ENCODE data around the gene CLDND2.
"Not testable (repeated sequence)": the region's sequence is repeated elsewhere in the genome, so short reads cannot be mapped to it uniquely, and the experiment has no call there.

The CLDND2 gene

DNA sequence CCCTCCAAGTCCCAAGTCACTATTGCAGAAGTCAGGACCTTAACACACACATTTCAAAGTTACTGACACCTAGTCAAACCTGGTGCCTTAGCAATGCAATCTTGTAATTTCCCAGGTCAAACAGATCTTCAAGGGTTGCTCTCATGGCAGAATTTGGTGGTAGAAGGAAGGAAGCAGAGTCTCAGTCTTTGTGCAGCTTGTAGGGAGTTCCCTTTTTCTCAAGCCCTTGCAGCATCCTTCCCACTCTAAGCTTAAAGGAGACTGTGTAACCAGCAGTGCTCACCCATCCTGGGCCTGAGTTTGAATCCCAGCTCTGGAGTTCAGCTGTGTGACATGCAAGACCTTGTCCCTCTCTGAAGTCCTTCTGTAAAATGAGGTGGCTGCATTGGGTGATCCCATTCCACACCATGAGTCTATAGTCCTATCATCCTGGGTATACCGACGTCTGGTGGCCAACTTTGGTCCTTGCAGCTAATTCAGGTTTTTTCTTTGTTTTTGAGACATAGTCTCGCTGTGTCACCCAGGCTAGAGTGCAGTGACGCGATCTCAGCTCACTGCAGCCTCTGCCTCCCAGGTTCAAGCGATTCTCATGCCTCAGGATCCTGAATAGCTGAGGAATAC is 38.8 kb upstream of the CLDND2 start:
- no peak overlapping the region for H3K4me3 ChIP-seq (replicated peaks; ENCODE audit: low read depth, low read length)
- DNase-seq (ENCODE audit: extremely low read depth, low read depth), result no peak
- TF ChIP-seq CTCF (IDR thresholded peaks at IDR 0.05; ENCODE audit: low read depth, low read length, missing control alignments), result peak; percentile 23

GRCh38 chr19:51402117-51402516 is 33.3 kb upstream of the CLDND2 start:
- no peak for TF ChIP-seq CTCF (IDR thresholded peaks at IDR 0.05; ENCODE audit: low read depth, low read length, missing control alignments)
- DNase-seq (ENCODE audit: extremely low read depth, low read depth), result no peak
- H3K4me3 ChIP-seq (replicated peaks; ENCODE audit: low read depth, low read length), result no peak overlapping the region

DNA sequence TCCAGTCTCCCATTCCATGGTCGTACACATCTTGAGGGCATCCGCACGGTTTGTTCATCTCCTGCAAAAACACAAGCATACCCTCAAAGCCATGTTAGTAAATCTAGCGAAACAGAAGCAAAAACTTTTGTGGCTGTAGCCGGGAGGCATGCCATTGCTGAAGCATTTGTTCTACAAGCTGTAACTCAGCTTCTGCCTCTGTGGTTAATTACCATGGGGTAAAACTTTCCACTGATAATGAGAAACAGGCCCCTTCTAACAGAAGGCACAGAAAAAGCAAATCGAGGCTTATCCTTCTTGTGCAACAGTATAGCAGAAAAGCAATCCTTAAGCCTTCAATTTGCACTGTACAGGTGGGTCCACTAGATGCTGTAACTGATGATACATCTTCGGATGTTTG is 31.1 kb upstream of the CLDND2 start:
- H3K4me3 ChIP-seq (replicated peaks; ENCODE audit: low read depth, low read length), result not testable (repeated sequence)

DNA sequence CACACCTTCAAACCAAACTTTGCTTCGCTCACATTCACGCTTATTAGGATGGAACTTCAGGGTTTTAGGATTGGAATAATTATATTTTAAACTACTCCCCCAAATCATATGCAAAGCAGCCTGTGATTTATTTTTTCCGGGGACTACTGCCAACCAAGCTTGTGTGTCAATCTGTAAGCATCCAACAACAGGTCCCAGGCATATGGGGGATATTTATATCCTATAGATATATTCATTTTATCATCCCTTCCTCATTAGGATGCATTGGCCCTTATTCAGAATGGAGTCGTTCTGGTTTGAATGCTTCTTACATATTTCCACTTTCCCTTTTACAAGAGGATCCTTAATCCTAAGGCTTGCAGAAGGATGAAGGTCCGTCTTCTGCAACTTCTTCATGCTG is 30.4 kb upstream of the CLDND2 start:
- no peak for DNase-seq (ENCODE audit: extremely low read depth, low read depth)
- H3K4me3 ChIP-seq (replicated peaks; ENCODE audit: low read depth, low read length), result no peak overlapping the region
- TF ChIP-seq CTCF (IDR thresholded peaks at IDR 0.05; ENCODE audit: low read depth, low read length, missing control alignments), result no peak

More for the DNA sequence above, 31.1 kb upstream of the CLDND2 start:
- DNase-seq (ENCODE audit: extremely low read depth, low read depth), result not testable (repeated sequence)

DNA sequence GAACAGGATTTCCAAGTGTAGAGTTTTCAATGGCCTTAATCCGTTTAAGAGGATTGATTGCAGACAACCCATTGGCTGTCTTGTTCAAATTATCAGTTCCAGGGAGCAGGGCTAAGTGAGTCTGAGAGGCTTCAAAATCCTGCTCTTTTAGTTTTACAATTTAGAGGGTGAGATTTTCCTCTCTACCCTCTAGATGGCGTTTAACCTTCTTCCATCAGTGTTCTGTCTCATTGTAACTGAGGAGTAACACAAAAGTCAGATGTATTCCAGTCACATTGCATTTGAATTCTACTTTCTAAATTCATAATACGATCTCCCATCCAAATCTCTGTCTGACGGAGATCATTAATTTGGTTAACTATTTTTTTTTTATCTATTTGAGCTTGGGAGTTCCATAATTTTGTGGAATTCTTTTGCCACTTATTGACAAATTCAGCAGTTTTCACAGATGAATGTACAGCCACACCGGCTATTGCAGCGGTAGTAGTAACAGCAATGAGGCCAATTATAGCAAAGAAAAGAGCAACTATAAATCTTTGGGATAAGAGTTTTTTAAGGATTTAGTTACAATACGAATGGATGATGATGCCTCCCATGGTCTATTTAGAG is 29.4 kb upstream of the CLDND2 start:
- H3K4me3 ChIP-seq (replicated peaks; ENCODE audit: low read depth, low read length), result no peak overlapping the region
- DNase-seq (ENCODE audit: extremely low read depth, low read depth), result no peak
- peak; percentile 39 for TF ChIP-seq CTCF (IDR thresholded peaks at IDR 0.05; ENCODE audit: low read depth, low read length, missing control alignments)

DNA sequence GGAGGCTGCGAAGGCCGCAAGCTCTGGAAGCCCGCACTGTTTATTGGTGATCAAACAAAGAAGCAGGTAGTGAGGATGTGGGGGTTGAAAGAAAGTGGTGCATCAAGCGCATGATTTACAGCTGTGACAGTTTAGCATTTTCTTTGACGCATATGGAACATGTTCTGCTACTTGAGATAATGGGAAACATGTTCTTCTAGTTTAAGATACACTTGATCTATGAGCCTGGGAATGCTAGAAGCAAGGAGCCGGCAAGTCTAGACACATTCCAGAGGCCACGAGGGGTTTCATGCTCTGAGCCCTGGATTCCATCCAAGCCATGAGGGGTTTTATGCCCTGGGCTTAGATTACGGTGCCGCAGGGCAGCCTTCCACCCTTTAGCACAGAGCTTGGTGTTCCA is 28.6 kb upstream of the CLDND2 start:
- not testable (repeated sequence) for H3K4me3 ChIP-seq (replicated peaks; ENCODE audit: low read depth, low read length); DNase-seq (ENCODE audit: extremely low read depth, low read depth)

DNA sequence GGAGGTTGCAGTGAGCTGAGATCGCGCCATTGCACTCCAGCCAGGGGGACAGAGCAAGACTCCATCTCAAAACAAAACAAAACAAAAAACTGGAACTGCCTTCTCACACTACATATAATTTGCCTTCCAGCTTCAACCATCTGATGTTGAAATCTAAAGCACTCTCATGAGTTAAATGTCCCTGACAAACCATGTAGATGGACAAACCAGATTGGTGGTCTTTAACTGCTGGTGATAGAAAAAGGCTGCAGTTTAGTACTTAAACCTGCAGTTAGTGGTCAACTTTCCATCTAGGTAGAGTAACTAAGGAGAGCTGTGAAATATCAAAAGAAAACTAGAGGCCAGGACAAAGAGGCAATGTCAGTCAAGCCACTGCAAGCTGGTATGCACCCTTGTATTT is 27.4 kb upstream of the CLDND2 start:
- TF ChIP-seq CTCF (IDR thresholded peaks at IDR 0.05; ENCODE audit: low read depth, low read length, missing control alignments), result no peak
- H3K4me3 ChIP-seq (replicated peaks; ENCODE audit: low read depth, low read length), result no peak overlapping the region

More for the DNA sequence above, 27.4 kb upstream of the CLDND2 start:
- no peak for DNase-seq (ENCODE audit: extremely low read depth, low read depth)
